ENCODE measurements around the gene PDE11A. TPM values are rescaled to one million over a fixed set of nuclear protein-coding genes. Genes with fewer than 3 reads are reported as not detected.

The PDE11A gene
- total RNA-seq, 1 donor from 2014 or later = not detected

DNA sequence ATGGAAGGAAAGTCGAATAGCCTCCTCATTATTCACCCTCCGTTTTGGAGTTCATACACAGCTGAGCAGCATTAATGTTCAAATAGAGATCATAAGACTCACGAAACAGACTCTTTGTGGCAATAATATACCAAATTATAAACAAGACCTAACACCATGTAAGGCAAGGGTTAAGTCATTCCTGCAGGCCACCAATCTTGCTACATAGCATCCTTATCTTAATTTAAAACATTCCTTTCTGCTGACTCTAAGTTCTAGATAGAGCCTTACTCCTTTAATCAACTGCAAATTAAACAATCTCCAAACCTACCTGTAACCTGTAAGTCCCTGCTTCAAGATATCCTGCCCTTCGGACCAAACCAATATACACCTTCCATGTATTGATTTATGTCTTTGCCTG, 178.0 kb downstream of the PDE11A start:
- no peak for DNase-seq
- Mint-ChIP-seq H3K36me3 (ENCODE audit: low read depth) (no peaks in the 10 kb centered on the region), H3K9me3 (no peaks in the 10 kb centered on the region), H3K27me3 (peaks cover 5% of the 10 kb centered on the region), H3K27ac (no peak overlapping the region), H3K4me1 (no peaks in the 10 kb centered on the region), H3K4me3 (no peak overlapping the region)
- CTCF ChIA-PET = no interaction called here
- no peak for ATAC-seq (ENCODE audit: low read depth)
- TF ChIP-seq, protein P1, sequence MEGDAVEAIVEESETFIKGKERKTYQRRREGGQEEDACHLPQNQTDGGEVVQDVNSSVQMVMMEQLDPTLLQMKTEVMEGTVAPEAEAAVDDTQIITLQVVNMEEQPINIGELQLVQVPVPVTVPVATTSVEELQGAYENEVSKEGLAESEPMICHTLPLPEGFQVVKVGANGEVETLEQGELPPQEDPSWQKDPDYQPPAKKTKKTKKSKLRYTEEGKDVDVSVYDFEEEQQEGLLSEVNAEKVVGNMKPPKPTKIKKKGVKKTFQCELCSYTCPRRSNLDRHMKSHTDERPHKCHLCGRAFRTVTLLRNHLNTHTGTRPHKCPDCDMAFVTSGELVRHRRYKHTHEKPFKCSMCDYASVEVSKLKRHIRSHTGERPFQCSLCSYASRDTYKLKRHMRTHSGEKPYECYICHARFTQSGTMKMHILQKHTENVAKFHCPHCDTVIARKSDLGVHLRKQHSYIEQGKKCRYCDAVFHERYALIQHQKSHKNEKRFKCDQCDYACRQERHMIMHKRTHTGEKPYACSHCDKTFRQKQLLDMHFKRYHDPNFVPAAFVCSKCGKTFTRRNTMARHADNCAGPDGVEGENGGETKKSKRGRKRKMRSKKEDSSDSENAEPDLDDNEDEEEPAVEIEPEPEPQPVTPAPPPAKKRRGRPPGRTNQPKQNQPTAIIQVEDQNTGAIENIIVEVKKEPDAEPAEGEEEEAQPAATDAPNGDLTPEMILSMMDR (IDR thresholded peaks at IDR 0.05) = no peak
- POLR2A ChIA-PET = no interaction called here
- intact Hi-C loops (cut with micrococcal nuclease) = no loop called here

GRCh38 chr2:177893880-177894279, 178.7 kb downstream of the PDE11A start:
- no peaks in the 10 kb centered on the region for H3K9me3 Mint-ChIP-seq
- POLR2A ChIA-PET = no interaction called here
- no peaks in the 10 kb centered on the region for H3K4me1 Mint-ChIP-seq
- ATAC-seq (ENCODE audit: low read depth) = no peak
- no peak for DNase-seq
- CTCF ChIA-PET = no interaction called here
- intact Hi-C loops (cut with micrococcal nuclease) = no loop called here
- no peak overlapping the region for H3K27ac Mint-ChIP-seq
- TF ChIP-seq, protein P1 (IDR thresholded peaks at IDR 0.05) = no peak
- peaks cover 5% of the 10 kb centered on the region for H3K27me3 Mint-ChIP-seq
- H3K4me3 Mint-ChIP-seq = no peak overlapping the region
- no peaks in the 10 kb centered on the region for H3K36me3 Mint-ChIP-seq (ENCODE audit: low read depth)

GRCh38 chr2:177891533-177891932, 181.0 kb downstream of the PDE11A start:
- no peaks in the 10 kb centered on the region for H3K4me1 Mint-ChIP-seq
- no peak overlapping the region for H3K4me3 Mint-ChIP-seq
- peaks cover 5% of the 10 kb centered on the region for H3K27me3 Mint-ChIP-seq
- no peak overlapping the region for H3K27ac Mint-ChIP-seq
- H3K9me3 Mint-ChIP-seq = no peaks in the 10 kb centered on the region
- no peak for DNase-seq
- intact Hi-C loops (cut with micrococcal nuclease) = no loop called here
- ChIA-PET POLR2A (no interaction called here), CTCF (no interaction called here)
- TF ChIP-seq, protein P1 (IDR thresholded peaks at IDR 0.05) = no peak
- ATAC-seq (ENCODE audit: low read depth) = no peak
- no peaks in the 10 kb centered on the region for H3K36me3 Mint-ChIP-seq (ENCODE audit: low read depth)

DNA sequence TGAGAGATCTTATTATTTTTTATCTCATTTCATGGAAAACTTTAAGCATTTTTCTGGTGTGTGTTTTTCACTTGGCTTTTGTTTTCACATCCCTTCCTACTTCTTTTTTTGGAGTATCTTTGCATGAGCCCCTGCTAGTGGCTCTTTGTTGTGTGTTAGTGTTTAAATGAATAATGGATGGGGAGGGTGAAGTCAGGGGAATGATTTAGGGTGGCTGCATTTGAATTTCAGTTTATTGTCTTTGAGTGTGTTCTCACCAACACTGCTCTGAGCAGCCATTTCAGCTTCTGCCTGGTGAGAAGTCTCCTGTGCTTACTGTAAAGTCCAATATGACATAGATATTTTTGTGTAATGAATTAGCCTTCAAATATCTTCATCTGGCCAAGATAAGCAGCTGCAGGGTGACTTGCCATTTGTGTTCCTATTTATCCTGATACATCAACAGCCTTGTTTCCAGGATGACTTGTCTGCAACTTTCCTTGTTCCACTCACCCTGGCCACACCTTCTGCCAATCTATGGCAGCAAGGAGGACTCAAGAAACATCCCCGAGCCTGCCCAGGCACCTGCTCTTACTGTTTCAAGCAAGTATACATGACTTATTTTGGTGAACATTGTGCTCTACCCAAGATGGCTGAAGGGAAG, 182.6 kb downstream of the PDE11A start:
- intact Hi-C loops (cut with micrococcal nuclease) = no loop called here
- ChIA-PET CTCF (no interaction called here), POLR2A (no interaction called here)
- Mint-ChIP-seq H3K9me3 (no peaks in the 10 kb centered on the region), H3K27ac (no peak overlapping the region), H3K36me3 (ENCODE audit: low read depth) (no peaks in the 10 kb centered on the region), H3K27me3 (peaks cover 5% of the 10 kb centered on the region), H3K4me1 (no peaks in the 10 kb centered on the region), H3K4me3 (no peak overlapping the region)
- TF ChIP-seq, protein P1 (IDR thresholded peaks at IDR 0.05) = no peak
- ATAC-seq (ENCODE audit: low read depth) = no peak
- DNase-seq = no peak

GRCh38 chr2:177888581-177888980, 184.0 kb downstream of the PDE11A start:
- no peak for ATAC-seq (ENCODE audit: low read depth)
- POLR2A ChIA-PET = no interaction called here
- TF ChIP-seq, protein P1 (IDR thresholded peaks at IDR 0.05) = no peak
- CTCF ChIA-PET = no interaction called here
- intact Hi-C loops (cut with micrococcal nuclease) = no loop called here
- no peaks in the 10 kb centered on the region for H3K36me3 Mint-ChIP-seq (ENCODE audit: low read depth)
- DNase-seq = no peak
- H3K27me3 Mint-ChIP-seq = peaks cover 2% of the 10 kb centered on the region
- no peaks in the 10 kb centered on the region for H3K9me3 Mint-ChIP-seq
- no peak overlapping the region for H3K4me3 Mint-ChIP-seq
- H3K27ac Mint-ChIP-seq = no peak overlapping the region
- no peaks in the 10 kb centered on the region for H3K4me1 Mint-ChIP-seq
